ENCODE data around the gene HMX2. TPM values are rescaled to one million over a fixed set of nuclear protein-coding genes. Genes with fewer than 3 reads are reported as not detected.

Gene HMX2
- total and polyA plus RNA-seq, 2 experiments from 2014 or later, result not detected

GRCh38 chr10:123103944-123104343 lies 44.0 kb upstream of the HMX2 start:
- H3K9me3 ChIP-seq (ENCODE audit: low read depth), result no peaks in the 10 kb centered on the region
- no peak overlapping the region for H3K9ac ChIP-seq
- H3K27me3 ChIP-seq (replicated peaks; ENCODE audit: insufficient read depth), result peaks cover 5% of the 10 kb centered on the region; the same call in 1 of the 2 replicates
- no peaks in the 10 kb centered on the region for H3K9me2 ChIP-seq (ENCODE audit: insufficient read depth)
- in situ Hi-C loops (cut with MboI), result no loop called here
- H2AFZ ChIP-seq, result no peak overlapping the region
- H3K4me3 ChIP-seq, result no peak overlapping the region
- no peak for DNase-seq
- H3K36me3 ChIP-seq (ENCODE audit: low read depth), result no peaks in the 10 kb centered on the region
- H3K79me2 ChIP-seq (ENCODE audit: insufficient read depth), result no peaks in the 10 kb centered on the region
- H3K4me1 ChIP-seq (ENCODE audit: insufficient read depth), result no peaks in the 10 kb centered on the region
- no peak overlapping the region for H3K4me2 ChIP-seq (ENCODE audit: unreplicated experiment)
- no peaks in the 10 kb centered on the region for H4K20me1 ChIP-seq (ENCODE audit: insufficient read depth)
- 28 to 30% methylated on average over 9 of the region's 9 CpGs for WGBS, 2 experiments (ENCODE audit: low coverage in 1 of 2, low lambda C conversion rate in 2 of 2, missing lambda C conversion rate in 2 of 2)
- no peak overlapping the region for H3K27ac ChIP-seq
- no peaks in the 10 kb centered on the region for H3F3A ChIP-seq (ENCODE audit: insufficient read depth)
- TF ChIP-seq EZH2 (IDR thresholded peaks at IDR 0.05; ENCODE audit: insufficient read depth, poor library complexity, severe bottlenecking) (no peak), EZH2phosphoT487 (IDR thresholded peaks at IDR 0.05; ENCODE audit: insufficient read depth, low read depth) (no peak)

- no peaks in the 10 kb centered on the region for H3F3A ChIP-seq (ENCODE audit: insufficient read depth)
- no peaks in the 10 kb centered on the region for H3K9me3 ChIP-seq (ENCODE audit: low read depth)
- no peaks in the 10 kb centered on the region for H4K20me1 ChIP-seq (ENCODE audit: insufficient read depth)
- in situ Hi-C loops (cut with MboI), result no loop called here
- no peak overlapping the region for H3K4me3 ChIP-seq
- H3K4me1 ChIP-seq (ENCODE audit: insufficient read depth), result no peaks in the 10 kb centered on the region
- H3K9me2 ChIP-seq (ENCODE audit: insufficient read depth), result no peaks in the 10 kb centered on the region
- peaks cover 19% of the 10 kb centered on the region; the same call in 1 of the 2 replicates for H3K27me3 ChIP-seq (replicated peaks; ENCODE audit: insufficient read depth)
- TF ChIP-seq EZH2phosphoT487 (IDR thresholded peaks at IDR 0.05; ENCODE audit: insufficient read depth, low read depth), result no peak
- TF ChIP-seq EZH2 (IDR thresholded peaks at IDR 0.05; ENCODE audit: insufficient read depth, poor library complexity, severe bottlenecking), result no peak
- H2AFZ ChIP-seq, result no peak overlapping the region
- no peak overlapping the region for H3K27ac ChIP-seq
- whole genome bisulfite sequencing, 2 experiments (ENCODE audit: low coverage in 1 of 2, low lambda C conversion rate in 2 of 2, missing lambda C conversion rate in 2 of 2), result 35 to 44% methylated on average over 7 of the region's 7 CpGs
- no peaks in the 10 kb centered on the region for H3K36me3 ChIP-seq (ENCODE audit: low read depth)
- H3K4me2 ChIP-seq (ENCODE audit: unreplicated experiment), result no peak overlapping the region
- H3K79me2 ChIP-seq (ENCODE audit: insufficient read depth), result no peaks in the 10 kb centered on the region
- no peak for DNase-seq
- no peak overlapping the region for H3K9ac ChIP-seq
These were observed 38.5 kb upstream of the HMX2 start for GRCh38 chr10:123109466-123109865.

GRCh38 chr10:123117644-123118417 lies 30.1 kb upstream of the HMX2 start:
- Histone ChIP-seq H3K36me3 (ENCODE audit: low read depth) (no peaks in the 10 kb centered on the region), H3F3A (ENCODE audit: insufficient read depth) (no peaks in the 10 kb centered on the region), H2AFZ (no peak overlapping the region), H3K27me3 (replicated peaks; ENCODE audit: insufficient read depth) (peaks cover 28% of the 10 kb centered on the region), H3K4me3 (no peak overlapping the region), H3K79me2 (ENCODE audit: insufficient read depth) (no peaks in the 10 kb centered on the region), H3K4me2 (ENCODE audit: unreplicated experiment) (no peak overlapping the region), H3K9me2 (ENCODE audit: insufficient read depth) (no peaks in the 10 kb centered on the region), H3K9ac (no peak overlapping the region), H3K4me1 (ENCODE audit: insufficient read depth) (no peaks in the 10 kb centered on the region), H3K9me3 (ENCODE audit: low read depth) (no peaks in the 10 kb centered on the region), H4K20me1 (ENCODE audit: insufficient read depth) (no peaks in the 10 kb centered on the region), H3K27ac (no peak overlapping the region)
- in situ Hi-C loops (cut with MboI), result no loop called here
- DNase-seq, result peak; percentile 19
- WGBS, 2 experiments (ENCODE audit: low coverage in 1 of 2, low lambda C conversion rate in 2 of 2, missing lambda C conversion rate in 2 of 2), result 5 to 6% methylated on average over 26 of the region's 26 CpGs
- TF ChIP-seq EZH2 (IDR thresholded peaks at IDR 0.05; ENCODE audit: insufficient read depth, poor library complexity, severe bottlenecking) (no peak), EZH2phosphoT487 (IDR thresholded peaks at IDR 0.05; ENCODE audit: insufficient read depth, low read depth) (no peak)

- H2AFZ ChIP-seq, result no peak overlapping the region
- no peaks in the 10 kb centered on the region for H3K9me2 ChIP-seq (ENCODE audit: insufficient read depth)
- H3K9ac ChIP-seq, result no peak overlapping the region
- no peaks in the 10 kb centered on the region for H4K20me1 ChIP-seq (ENCODE audit: insufficient read depth)
- TF ChIP-seq EZH2 (IDR thresholded peaks at IDR 0.05; ENCODE audit: insufficient read depth, poor library complexity, severe bottlenecking) (no peak), EZH2phosphoT487 (IDR thresholded peaks at IDR 0.05; ENCODE audit: insufficient read depth, low read depth) (no peak)
- in situ Hi-C loops (cut with MboI), result no loop called here
- DNase-seq, result no peak
- WGBS, 2 experiments (ENCODE audit: low coverage in 1 of 2, low lambda C conversion rate in 2 of 2, missing lambda C conversion rate in 2 of 2), result 65 to 66% methylated on average over 7 to 8 of the region's 8 CpGs
- no peaks in the 10 kb centered on the region for H3K36me3 ChIP-seq (ENCODE audit: low read depth)
- H3F3A ChIP-seq (ENCODE audit: insufficient read depth), result no peaks in the 10 kb centered on the region
- no peak overlapping the region for H3K27ac ChIP-seq
- peaks cover 28% of the 10 kb centered on the region for H3K27me3 ChIP-seq (replicated peaks; ENCODE audit: insufficient read depth)
- H3K4me3 ChIP-seq, result no peak overlapping the region
- H3K9me3 ChIP-seq (ENCODE audit: low read depth), result no peaks in the 10 kb centered on the region
- H3K4me1 ChIP-seq (ENCODE audit: insufficient read depth), result no peaks in the 10 kb centered on the region
- H3K79me2 ChIP-seq (ENCODE audit: insufficient read depth), result no peaks in the 10 kb centered on the region
- H3K4me2 ChIP-seq (ENCODE audit: unreplicated experiment), result no peak overlapping the region
These were observed 28.9 kb upstream of the HMX2 start for GRCh38 chr10:123119081-123119480.
